Ascending aorta (tissue), 2 donors: ENCODE results near the gene CACNG5. TPM values are rescaled to one million over a fixed set of nuclear protein-coding genes. Genes with fewer than 3 reads are reported as not detected.
"Not testable (repeated sequence)": the region's sequence is repeated elsewhere in the genome, so short reads cannot be mapped to it uniquely, and the experiment has no call there.

Source experiments
- DNase-seq, 2 donors: peaks; one replicate each; pipeline ENCODE4 v3.0.0-alpha.2; 2019; ENCODE audit warnings: low spot score in 2 of 2
- H3K27ac ChIP-seq, 2 donors: fragments of 200-600 bp; sonication (generic); one replicate each; pipeline ENCODE4 v1.5.1; 2016 to 2017; ENCODE audit warnings: mild to moderate bottlenecking in 1 of 2
- H3K27me3 ChIP-seq: fragments of 200-600 bp; sonication (generic); one replicate; pipeline ENCODE4 v1.5.1; 2017
- H3K36me3 ChIP-seq, 2 donors: fragments of 200-600 bp; sonication (generic); one replicate each; pipeline ENCODE4 v1.5.1; 2016
- H3K4me1 ChIP-seq, 2 donors: fragments of 200-600 bp; sonication (generic); one replicate each; pipeline ENCODE4 v1.5.1; 2016 to 2017; ENCODE audit warnings: mild to moderate bottlenecking in 1 of 2
- H3K4me3 ChIP-seq, 2 donors: fragments of 200-600 bp; sonication (generic); one replicate each; pipeline ENCODE4 v1.5.1; 2016 to 2017; ENCODE audit warnings: mild to moderate bottlenecking in 1 of 2
- H3K9me3 ChIP-seq, 2 donors: fragments of 200-600 bp; sonication (generic); one replicate each; pipeline ENCODE4 v1.5.1; 2016
- CTCF ChIP-seq, 3 experiments: fragments of 200-600 bp in 2 of 3; fragments of 450-650 bp in 1 of 3; sonication (generic) in 2 of 3; IDR thresholded peaks; one replicate each; pipeline ENCODE4 v1.5.1; 2016 to 2019; ENCODE audit warnings: antibody characterized with exemption in 3 of 3, mild to moderate bottlenecking in 1 of 3, moderate library complexity in 1 of 3
- intact Hi-C: fragments of 100-400 bp; cut with DNase I; formaldehyde crosslinking; loops from one replicate; pipeline ENCODE4 v1.15.1; 2023
- total RNA-seq: library from RNA; depleted of rRNA; stranded (reverse); fragments of >200 nt; gene quantifications from one replicate; pipeline ENCODE4 v1.1.0, GENCODE V29; 2016

CACNG5 gene
- total RNA-seq, 1 donor from 2014 or later = not detected

- intact Hi-C loops = no loop called here
- Histone ChIP-seq H3K36me3 (no peaks in the 10 kb centered on the region), H3K27me3 (no peaks in the 10 kb centered on the region), H3K4me3 (no peak overlapping the region), H3K9me3 (no peaks in the 10 kb centered on the region), H3K27ac (no peak overlapping the region), H3K4me1 (no peaks in the 10 kb centered on the region)
- no peak for DNase-seq
- no peak for TF ChIP-seq CTCF (IDR thresholded peaks at IDR 0.05)
Observed at GRCh38 chr17:66893863-66894262, 58.9 kb downstream of the CACNG5 start.

GRCh38 chr17:66897141-66897540 lies 62.2 kb downstream of the CACNG5 start:
- Histone ChIP-seq H3K4me1 (no peaks in the 10 kb centered on the region), H3K4me3 (no peak overlapping the region), H3K9me3 (no peaks in the 10 kb centered on the region), H3K27ac (no peak overlapping the region), H3K36me3 (no peaks in the 10 kb centered on the region), H3K27me3 (no peaks in the 10 kb centered on the region)
- intact Hi-C loops = no loop called here
- no peak for DNase-seq
- no peak for TF ChIP-seq CTCF (IDR thresholded peaks at IDR 0.05)

GRCh38 chr17:66898536-66898935 lies 63.6 kb downstream of the CACNG5 start:
- intact Hi-C loops = no loop called here
- Histone ChIP-seq H3K27ac (no peak overlapping the region), H3K4me1 (no peaks in the 10 kb centered on the region), H3K4me3 (no peak overlapping the region), H3K36me3 (no peaks in the 10 kb centered on the region), H3K27me3 (no peaks in the 10 kb centered on the region), H3K9me3 (no peaks in the 10 kb centered on the region)
- no peak for DNase-seq
- TF ChIP-seq CTCF (IDR thresholded peaks at IDR 0.05) = no peak

- Histone ChIP-seq H3K36me3 (no peaks in the 10 kb centered on the region), H3K27ac (no peak overlapping the region), H3K27me3 (no peaks in the 10 kb centered on the region), H3K4me1 (no peaks in the 10 kb centered on the region), H3K9me3 (no peaks in the 10 kb centered on the region), H3K4me3 (no peak overlapping the region)
- TF ChIP-seq CTCF (IDR thresholded peaks at IDR 0.05) = no peak
- DNase-seq = no peak
- intact Hi-C loops = no loop called here
Observed at GRCh38 chr17:66900126-66901010, 65.5 kb downstream of the CACNG5 start.

- H3K27me3 ChIP-seq, H3K4me3 ChIP-seq, H3K27ac ChIP-seq, intact Hi-C loops, H3K9me3 ChIP-seq, H3K4me1 ChIP-seq, DNase-seq, H3K36me3 ChIP-seq: not testable (repeated sequence)
Observed at GRCh38 chr17:66903296-66903695, 68.4 kb downstream of the CACNG5 start.

- Histone ChIP-seq H3K4me3 (no peak overlapping the region), H3K27me3 (no peaks in the 10 kb centered on the region), H3K4me1 (no peaks in the 10 kb centered on the region), H3K9me3 (no peaks in the 10 kb centered on the region), H3K27ac (no peak overlapping the region), H3K36me3 (no peaks in the 10 kb centered on the region)
- intact Hi-C loops = no loop called here
- TF ChIP-seq CTCF (IDR thresholded peaks at IDR 0.05) = no peak
- DNase-seq = no peak
Observed at GRCh38 chr17:66903781-66904180, 68.9 kb downstream of the CACNG5 start.
